HCEC 1CT (cell line): ENCODE results near the gene ACTR1B.
A peak's percentile ranks its signal among the peaks of the same experiment; 100 is the strongest.
"Not testable (repeated sequence)": the region's sequence is repeated elsewhere in the genome, so short reads cannot be mapped to it uniquely, and the experiment has no call there.

ENCODE experiments used
- DNase-seq: peaks from one replicate; pipeline ENCODE4 v3.0.0-alpha.2; 2017

The ACTR1B gene

DNA sequence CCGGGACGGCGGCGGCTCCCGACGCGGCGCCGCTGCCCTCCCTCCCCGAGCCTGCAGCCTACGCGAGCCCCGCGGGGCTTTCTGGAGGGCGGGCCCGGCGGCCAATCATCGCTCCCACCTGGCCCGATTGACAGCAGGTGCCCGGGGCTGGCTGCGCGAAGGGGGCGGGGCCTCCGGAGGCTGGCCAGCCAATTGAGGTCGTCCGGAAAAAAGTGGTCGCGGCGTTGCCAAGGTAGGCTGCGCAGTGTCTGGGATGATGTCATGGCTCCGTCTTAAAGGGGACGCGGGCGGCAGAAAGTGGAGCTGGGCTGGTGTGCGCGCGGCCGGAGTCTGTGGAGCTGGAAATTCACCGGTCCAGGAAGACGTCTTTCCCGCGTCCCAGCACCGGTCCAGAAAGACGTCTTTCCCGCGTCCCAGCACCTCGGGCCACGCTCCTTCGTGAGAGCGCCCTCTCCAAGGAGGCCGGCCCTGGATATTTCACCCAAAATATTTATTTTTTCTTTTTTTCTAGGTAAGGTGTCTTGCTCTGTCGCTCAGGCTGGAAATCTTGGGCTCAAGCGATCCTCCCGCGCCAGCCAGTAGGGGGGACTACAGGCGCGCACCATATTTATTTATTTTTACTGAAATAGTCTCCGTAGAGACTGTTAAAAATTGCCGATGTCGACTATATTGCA is at the start of gene ACTR1B:
ACTR1B (minus strand) TSS at position 83 of the 674 bp plus-strand sequence. CDS start 154 bp downstream, outside the sequence.
- DNase-seq, result peak; percentile 99

DNA sequence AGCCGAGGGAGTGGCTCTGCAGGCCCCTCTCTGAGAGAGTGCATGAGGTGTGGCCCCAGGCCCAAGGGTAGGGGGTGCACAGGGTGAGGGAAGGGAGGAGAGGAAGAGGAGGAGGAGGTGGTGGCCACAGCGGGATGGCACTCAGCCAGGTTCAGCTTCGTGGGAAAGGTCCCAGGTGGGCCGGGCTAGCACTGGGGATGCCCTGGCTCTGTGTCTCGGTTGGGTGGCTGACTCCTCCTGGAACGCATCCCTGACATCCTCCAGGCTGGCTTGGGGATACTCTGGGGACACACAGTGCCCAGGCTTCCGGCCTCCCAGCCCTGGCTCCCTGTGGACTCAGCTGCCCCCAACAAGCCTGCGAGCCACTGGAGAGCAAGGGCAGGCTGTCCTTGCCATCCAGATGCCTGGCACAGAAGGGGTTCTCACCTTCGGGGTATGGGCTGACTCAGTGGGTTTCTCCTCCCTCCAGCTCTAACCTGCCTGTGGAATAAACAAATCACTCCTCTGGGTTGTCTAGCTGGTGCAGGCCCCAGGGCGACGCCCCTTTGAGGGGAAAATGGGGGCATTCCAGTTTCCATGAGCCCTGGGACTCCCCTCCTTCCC is 49.0 kb upstream of the ACTR1B start:
- no peak for DNase-seq

DNA sequence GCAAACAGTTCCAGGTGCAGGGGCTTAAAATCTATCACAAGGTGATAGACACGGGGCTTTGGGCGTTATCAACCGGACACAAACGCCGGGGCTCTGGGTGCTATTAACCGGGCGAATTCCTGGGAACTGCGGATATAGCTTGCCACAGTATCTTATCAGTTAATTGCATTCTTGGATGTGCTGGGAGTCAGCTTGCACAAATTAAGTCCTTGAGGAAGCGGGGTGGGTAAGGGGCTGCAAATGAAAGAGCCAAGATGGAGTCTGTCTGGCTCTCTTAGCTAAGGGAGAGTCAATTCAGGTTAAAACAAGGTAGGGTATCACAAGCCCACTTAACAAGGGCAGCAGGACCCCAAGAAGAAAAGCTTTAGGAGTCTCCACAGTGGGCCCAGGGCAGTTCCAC is 48.3 kb upstream of the ACTR1B start:
- DNase-seq, result not testable (repeated sequence)

DNA sequence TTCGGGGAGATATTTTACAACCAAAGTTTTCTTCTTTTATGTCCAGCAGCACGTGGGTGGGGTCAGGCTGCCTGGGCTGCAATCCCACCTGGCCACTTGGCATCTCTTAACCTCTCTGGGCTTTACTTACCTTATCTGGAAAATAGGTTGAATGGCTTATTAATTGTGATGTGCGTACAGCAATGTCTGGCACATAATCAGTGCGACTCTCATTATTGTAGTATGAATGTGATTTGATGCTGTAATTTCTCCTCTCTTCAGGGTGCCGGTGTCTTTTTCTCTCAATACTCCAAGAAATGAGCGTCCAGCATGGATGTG is 47.5 kb upstream of the ACTR1B start:
- no peak for DNase-seq

DNA sequence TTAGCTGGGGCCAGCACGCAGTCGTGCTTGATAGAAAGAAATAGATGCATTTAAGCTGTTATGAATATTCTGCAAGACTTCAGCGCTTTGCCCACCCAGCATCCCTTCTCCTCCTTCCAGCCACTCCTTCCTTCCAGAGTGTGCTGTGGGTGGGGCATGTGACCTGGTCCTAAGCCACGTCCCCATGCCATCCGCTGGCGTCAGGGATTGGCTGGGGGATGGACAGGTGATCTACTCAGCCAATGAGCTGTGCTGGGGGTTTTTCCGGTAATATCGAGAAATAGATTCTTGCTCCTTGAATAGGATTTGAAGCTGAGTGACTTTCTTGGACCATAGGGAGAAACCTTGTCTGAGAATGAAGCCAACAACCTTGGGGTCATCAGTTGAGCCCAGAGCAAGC is 44.8 kb upstream of the ACTR1B start:
- DNase-seq, result no peak

DNA sequence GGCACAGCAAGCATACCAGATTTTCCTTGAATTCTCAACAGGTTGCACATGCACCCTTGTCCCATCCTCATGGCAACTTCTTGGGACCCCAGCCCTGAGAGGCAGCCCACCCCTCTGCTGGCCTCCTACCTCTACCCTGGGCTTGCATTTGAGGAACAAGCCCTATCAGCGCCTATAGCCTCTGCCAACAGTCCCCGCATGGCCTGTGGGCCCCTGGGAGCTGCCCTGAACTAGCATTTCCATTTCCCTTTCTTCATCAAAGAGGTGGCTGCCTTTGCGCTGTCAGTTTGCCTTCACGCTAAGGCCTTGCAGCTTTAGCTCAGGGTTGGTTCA is 44.2 kb upstream of the ACTR1B start:
- DNase-seq, result no peak

DNA sequence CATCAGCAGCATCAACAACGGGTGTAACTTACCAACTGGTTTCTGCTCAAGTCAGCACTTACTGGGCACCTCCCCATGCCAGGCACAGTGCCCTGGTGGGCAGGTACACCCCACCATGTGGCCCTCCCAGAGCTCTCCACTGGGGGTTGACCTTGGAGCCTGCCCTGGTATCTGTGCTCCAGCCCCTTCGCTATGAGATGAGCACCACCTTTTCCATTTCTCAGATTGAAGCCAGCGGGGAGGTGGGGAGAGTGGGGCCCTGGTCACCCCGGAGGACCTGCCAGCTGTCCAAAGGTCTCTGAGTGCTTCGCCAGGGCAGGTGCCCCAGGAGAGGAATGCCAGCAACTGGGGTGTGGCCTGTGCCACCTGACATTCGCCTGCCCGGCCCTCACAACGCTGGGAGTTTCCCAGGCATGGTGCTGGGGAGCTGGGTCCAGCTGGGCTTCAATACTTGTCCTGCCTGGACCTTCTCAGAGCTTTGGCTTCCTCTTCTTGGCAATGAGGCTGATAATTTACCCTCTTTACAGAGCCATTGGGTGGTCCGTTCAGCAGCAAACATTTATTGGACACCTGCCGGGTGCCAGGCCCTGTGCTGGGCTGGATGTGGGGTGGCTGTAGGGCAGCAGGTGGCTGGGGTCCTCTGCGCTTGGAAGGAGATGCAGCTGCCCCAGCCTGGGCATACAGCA is 43.7 kb upstream of the ACTR1B start:
- DNase-seq, result no peak

DNA sequence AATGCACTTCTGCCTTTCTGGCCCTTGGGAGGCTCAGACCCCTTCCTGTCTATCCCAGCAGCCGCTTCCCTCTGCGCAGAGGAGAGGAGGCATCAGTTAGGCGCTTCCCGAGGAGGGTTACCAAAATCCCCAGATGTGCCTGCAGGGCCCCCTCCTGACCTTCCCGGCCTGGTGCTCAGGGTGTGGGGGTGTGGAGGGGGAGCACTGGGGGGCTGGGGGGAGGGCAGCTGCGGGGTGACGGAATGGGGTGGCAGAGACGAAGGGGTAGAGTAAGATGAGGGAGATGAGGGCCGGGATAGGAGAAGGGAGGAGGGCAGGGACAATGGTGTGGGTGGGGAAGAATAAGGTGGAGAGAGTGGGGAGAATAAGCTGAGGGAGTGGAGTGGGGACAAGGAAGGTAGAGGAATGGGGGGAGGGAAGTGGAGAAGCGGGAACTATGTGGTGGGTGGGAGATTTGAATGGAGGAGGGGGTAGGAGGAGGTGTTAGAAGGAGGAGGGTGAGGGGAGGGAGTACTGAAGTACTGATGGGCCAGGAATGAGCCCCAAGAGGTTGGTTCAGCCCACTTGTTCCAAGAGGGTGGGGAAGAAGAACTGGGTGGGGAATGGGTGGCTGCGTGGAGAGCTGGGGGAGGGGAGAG is 43.0 kb upstream of the ACTR1B start:
- DNase-seq, result no peak

DNA sequence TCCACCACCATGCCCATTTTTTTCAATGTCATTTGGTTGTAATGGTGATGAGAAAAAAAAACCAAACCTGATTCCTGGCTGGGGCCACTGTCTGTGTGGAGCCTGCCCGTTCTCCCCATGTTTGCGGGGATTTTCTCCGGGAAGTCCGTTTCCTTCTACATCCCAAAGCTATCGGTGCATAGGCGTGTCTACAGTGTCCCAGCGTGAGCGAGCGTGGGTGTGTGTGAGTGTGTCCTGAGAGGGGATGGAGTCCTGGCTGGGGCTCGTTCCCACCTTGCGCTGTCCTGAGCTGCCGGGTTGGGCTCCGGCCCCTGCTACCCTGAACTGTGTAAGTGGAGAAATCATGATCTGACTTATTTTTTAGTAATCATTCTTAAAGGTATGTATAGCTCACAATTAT is 42.3 kb upstream of the ACTR1B start:
- DNase-seq, result no peak

DNA sequence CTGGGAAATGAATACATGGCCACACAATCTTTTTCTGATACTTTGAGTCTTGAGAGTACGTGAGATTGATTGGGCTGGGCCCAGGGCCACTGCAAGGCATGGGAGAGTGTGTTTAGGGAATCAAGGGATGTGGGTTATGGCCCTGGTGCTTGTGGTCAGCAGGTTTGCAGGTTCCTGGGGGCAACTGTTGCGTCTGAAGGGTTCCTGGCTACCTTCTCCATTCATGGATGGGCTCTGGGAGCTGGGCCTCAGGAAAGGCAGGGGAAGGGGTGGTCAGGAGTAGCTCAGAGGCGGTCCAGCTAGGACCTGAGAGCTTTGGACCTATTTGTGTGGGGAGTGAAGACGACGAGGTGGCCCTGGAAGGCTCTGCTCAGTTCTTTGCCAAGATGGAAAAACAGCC is 41.1 kb upstream of the ACTR1B start:
- no peak for DNase-seq

DNA sequence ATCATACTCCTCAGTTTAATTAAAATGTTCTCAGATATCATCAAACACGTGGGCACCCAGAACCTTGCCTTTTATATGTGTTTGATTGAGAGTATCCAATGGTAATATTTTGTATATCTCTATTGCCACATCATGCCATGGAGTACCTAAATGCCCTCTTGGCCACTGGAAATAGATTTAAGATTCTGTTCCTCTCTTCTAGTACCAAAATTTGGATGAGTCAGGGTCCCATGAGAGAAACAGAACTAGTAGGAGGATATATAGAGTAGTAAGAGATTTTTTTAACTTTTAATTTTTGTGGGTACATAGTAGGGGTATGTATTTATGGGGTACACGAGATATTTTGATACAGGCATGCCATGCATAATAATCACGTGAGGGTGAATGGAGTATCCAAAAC is 39.9 kb upstream of the ACTR1B start:
- no peak for DNase-seq

DNA sequence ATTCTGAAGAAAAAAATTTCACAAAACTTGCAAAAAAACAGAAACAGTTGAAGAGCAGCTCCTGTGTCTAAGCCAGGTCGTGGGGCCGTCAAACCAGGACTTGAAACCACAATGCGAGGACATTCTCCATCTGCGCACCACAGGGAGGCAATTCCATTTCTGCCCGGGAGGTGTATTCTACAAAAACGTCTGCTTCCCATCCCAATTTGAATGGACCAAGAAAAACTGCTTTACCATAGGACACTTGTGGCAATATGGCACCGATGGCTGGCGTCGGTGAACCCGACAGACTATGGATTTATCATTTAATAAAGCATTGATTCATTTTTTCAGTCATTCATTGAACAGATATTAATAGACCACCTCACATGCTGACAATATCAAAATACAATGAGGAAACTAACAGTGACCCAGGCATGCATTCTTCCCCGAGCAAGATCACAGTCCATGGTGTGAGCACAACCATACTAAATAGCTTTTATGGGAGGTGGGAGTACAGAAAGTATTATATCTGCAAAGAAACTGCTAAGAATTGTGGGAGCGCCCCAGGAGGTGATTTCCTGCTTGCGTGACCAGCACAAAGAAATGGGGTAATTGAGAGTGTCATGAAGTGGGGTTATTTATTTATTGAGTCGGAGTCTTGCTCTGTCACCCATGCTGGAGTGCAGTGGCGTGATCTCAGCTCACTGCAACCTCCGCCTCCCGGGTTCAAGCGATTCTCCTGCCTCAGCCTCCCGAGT is 39.1 kb upstream of the ACTR1B start:
- no peak for DNase-seq

DNA sequence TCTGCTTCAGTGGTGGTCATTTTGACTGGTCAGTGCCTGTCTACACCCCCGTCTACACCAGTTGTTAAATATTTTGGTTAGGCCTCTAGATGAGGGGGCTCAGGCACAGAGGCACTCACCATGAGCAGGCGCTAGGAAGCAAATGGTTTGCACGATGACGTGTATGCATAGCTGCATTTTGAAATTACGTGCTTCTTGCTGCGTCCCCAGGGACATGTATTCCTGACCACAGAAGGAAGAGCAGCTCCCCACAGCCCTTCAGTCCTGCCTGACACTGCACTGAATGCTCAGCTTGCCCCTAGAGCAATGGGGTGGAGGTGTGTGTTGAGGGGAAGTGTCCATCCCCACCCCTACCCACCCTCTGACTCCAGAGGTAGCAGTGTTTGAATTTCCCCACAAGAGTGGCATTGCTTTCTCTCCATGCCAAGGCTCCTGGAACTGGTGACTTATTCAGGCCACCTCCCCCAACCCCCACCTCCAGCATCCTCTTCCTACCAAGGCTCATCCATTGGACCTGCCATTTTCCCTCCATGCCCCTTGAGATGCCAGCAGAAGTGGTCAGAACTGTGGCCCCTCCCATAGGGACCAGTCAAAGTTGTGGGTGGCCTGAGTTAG is 38.1 kb upstream of the ACTR1B start:
- DNase-seq, result no peak

DNA sequence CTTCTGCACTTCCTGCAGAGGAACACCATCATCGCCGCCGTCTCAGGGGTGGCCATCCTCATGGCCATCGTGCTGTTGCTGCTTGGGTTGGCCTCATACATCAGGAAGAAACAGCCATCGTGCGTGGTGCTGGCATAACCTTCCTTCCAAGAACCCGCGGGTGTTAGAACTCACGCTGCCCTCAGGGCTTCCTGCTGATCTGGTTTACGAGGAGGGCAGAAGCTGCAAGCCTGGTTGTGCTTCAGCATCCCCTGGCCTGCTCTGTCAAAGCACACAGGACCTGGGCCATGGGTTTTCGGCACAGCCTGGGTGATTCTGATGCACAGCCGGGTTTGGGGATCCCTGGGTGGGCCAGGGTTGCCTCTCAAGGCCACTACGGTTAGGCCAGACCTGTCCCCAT is 37.3 kb upstream of the ACTR1B start:
- DNase-seq, result no peak

DNA sequence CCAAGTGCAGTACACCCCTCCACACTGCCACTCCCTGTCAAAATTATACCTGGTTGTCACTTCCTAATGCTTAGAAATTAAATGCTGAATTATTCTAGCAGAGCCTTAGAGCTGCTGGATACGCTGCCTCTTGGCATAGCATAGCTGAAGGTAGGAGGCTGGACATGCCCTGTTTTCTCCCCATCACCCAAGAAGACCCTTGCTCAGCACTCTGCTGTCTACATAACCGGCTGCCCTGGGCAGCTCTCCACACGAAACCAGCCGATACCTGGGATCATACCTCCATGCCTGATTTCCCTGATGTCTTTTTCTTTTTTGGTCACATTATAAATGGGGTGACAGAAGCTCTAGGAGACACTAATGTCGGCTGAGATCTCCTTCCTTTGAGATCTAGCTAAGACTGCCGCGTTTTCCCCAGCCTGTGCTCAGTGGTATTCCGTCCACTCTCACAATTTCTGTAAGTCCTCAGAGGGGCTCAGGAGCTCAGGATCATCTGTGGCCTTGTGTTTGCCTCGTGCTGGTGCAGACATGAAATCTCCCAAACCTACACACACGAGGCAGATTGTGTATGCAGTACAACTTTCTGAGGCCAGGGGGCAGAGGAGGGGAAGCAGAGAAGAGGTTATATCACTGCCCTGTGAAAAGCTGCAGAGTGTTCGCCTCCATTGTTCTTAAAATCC is 36.1 kb upstream of the ACTR1B start:
- DNase-seq, result peak; percentile 42

DNA sequence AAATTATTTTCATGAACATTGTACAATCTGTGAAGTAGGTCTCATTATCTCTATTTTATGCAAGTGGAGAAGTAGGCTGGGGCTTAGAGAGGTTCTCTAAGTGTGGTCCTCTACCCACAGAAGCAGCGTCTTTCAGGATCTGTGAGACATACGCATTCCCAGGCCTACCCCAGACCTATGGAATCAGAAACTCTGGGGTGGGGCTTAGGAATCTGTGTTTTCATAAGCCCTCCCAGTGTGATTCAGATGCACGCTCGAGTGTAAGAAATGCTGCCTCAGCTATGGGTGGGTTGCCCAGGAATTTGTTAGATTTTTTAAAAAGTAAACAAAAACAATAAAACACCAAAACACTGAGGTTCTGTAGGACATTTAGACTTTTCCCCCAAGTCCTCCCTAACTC is 34.7 kb upstream of the ACTR1B start:
- no peak for DNase-seq

DNA sequence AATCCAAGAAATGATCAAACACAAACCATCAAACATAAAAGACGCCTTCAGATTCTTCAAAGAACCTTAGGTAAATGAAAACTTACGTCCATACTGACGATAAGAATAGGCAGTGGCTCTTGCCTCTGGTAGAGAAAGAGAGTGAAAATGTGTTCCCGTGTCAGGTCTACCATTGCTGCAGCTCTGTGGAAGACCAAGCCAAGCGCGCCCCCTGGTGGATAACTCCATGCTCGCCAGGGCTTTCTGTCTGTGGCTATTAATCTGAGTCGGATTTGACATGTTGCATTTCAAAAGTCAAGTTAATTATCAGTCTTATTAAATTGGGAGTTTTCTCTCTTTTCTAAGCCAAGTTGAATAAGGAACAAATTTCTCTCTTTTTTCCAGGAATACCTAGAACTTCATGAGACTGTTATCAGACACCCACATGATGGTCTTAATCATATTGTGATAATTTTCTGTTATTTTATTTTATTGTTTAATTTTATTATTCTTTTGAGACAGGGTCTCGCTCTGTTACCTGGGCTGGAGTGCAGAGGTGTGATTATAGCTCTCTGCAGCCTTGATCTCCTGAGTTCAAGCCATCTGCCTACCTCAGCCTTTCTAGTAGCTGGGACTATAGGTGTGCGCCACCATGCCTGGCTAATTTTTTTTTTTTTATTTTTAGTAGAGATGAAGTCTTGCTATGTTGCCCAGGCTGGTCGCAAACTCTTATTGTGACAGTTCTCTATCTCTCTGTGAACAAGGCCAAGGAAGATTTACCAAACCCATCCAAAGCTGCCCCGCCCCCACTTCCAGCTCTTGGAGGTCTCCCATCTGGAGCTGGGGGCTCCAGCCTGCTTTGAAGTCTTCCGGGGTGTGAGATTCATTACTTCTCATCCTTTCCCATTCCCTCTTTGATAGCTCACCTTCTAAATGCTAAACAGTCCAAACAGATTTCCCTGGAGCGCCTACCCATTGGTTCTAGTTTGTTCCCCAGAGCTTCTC is 33.7 kb upstream of the ACTR1B start:
- peak; percentile 74 for DNase-seq

DNA sequence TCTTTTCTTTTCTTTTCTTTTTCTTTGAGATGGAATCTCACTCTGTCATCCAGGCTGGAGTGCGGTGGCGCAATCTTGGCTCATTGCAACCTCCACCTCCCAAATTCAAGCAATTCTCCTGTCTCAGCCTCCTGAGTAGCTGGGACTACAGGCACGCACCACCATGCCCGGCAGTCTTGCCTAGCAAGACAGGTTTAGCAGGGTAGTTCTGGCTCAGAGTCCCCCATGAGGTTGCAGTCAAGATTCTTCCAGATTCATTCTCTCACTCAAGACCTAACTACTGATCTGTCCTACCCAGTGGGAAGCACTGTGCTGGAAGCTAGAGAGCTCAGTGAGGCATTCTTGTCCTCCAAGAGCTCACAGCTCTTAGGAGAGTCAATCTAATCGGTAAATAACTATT is 31.9 kb upstream of the ACTR1B start:
- no peak for DNase-seq

DNA sequence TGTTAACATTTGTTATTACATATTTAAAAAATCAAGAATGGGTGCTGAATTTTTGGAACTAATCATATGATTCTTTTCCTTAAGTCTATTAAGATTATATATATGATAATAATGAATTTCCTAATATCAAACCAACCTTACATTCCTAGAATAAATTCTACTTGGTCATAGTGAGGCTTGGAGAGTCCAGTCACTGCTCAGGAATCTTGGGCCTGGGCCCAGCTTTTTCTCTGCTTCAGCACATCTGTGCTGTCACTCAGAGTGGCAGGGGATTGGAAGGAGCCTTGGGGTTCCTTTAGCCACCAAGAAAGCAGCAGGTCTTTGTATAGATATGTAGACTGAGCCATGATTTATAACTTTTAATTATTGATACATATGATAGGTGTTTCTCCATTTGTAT is 29.6 kb upstream of the ACTR1B start:
- DNase-seq, result peak; percentile 12

DNA sequence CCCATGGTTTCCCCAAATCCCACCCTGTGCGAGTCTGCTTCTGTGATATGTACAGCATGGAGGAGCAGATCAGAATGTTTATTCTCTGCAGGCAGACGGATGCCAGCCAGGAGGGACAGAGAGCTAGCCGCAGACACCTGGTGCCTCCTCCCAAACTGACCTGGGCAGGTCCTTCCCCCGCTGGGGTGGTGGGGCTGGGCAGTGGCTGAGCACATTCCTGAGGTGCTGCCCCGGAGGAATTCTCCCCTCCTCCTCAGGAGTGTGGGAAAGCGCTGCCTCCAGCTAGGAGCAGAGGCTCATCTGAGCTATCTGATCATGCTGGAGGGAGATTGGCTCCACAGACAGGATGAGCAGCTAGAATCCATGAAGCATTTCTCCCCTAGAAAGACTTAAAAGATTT is 27.3 kb upstream of the ACTR1B start:
- no peak for DNase-seq
